ENCODE data around the gene OR4M1.
"Not testable (repeated sequence)": the region's sequence is repeated elsewhere in the genome, so short reads cannot be mapped to it uniquely, and the experiment has no call there.

GRCh38 chr14:19771491-19771890, 1.8 kb upstream of the OR4M1 start:
- not testable (repeated sequence) for TF ChIP-seq POLR2A (IDR thresholded peaks at IDR 0.05; ENCODE audit: low read depth, low read length); POLR2AphosphoS5 (IDR thresholded peaks at IDR 0.05; ENCODE audit: low read depth, low read length); PAX5 (IDR thresholded peaks at IDR 0.05; ENCODE audit: insufficient read depth, low read length, severe bottlenecking); TAF1 (IDR thresholded peaks at IDR 0.05; ENCODE audit: low read depth, low read length); SPI1 (IDR thresholded peaks at IDR 0.05; ENCODE audit: low read depth, low read length); POU2F2 (IDR thresholded peaks at IDR 0.05; ENCODE audit: low read depth, low read length)

All from GM12891 (cell line).